Measurements from ENCODE around the gene GPC6. TPM values are rescaled to one million over a fixed set of nuclear protein-coding genes. Genes with fewer than 3 reads are reported as not detected.

Gene GPC6
- total RNA-seq, 1 donor from 2014 or later, result 13.8 TPM

DNA sequence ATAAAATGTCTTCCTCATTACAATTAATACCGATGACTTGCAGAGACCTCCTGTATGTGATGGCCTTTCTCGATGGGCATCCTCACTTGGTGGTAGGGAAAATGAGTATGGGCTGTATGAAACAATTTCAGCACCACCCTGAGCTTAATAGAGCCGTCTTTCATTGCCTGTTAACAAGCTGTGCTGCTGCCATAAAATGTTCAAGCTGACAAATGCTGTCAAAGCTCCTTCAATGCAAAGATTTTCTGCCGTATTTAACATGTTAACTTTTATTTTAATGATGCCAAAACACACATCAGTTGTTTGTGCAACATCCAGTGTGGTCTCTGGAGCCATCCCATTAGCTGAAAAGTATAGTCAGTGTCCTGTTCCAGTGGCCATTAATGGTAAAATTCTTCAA is 110.1 kb downstream of the GPC6 start:
- Histone ChIP-seq H3K9me3 (no peaks in the 10 kb centered on the region), H3K36me3 (no peaks in the 10 kb centered on the region), H3K27me3 (no peaks in the 10 kb centered on the region), H3K4me3 (no peak overlapping the region), H3K4me1 (no peaks in the 10 kb centered on the region), H3K27ac (no peak overlapping the region)
- DNase-seq (ENCODE audit: extremely low spot score in 2 of 2), result no peak
- TF ChIP-seq, protein P1, sequence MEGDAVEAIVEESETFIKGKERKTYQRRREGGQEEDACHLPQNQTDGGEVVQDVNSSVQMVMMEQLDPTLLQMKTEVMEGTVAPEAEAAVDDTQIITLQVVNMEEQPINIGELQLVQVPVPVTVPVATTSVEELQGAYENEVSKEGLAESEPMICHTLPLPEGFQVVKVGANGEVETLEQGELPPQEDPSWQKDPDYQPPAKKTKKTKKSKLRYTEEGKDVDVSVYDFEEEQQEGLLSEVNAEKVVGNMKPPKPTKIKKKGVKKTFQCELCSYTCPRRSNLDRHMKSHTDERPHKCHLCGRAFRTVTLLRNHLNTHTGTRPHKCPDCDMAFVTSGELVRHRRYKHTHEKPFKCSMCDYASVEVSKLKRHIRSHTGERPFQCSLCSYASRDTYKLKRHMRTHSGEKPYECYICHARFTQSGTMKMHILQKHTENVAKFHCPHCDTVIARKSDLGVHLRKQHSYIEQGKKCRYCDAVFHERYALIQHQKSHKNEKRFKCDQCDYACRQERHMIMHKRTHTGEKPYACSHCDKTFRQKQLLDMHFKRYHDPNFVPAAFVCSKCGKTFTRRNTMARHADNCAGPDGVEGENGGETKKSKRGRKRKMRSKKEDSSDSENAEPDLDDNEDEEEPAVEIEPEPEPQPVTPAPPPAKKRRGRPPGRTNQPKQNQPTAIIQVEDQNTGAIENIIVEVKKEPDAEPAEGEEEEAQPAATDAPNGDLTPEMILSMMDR (IDR thresholded peaks at IDR 0.05), result no peak
- TF ChIP-seq POLR2A (IDR thresholded peaks at IDR 0.05), result no peak
- TF ChIP-seq POLR2AphosphoS5 (IDR thresholded peaks at IDR 0.05; ENCODE audit: insufficient read depth in 1 of 2, low read depth in 1 of 2), result no peak
- intact Hi-C loops (cut with DNase I), result no loop called here

DNA sequence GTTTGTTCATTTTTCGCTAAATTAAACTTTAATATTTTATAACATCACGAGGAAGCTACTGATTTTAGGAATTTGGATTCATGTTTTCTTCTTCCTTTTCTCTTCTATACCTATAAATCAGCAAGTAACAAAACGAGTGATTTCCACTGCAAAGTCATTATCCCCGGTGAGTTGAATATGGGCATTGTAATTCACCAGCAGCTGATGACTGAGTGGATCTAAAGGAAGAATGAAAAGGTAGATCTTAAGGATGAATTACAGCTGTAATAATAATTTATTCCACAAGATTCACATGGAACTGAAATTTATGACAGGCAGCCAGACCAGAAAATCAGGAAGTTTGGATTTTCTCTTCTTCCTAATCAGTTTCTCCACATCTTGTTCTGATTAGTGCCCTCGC is 111.4 kb downstream of the GPC6 start:
- TF ChIP-seq, protein P1 (IDR thresholded peaks at IDR 0.05), result no peak
- TF ChIP-seq POLR2AphosphoS5 (IDR thresholded peaks at IDR 0.05; ENCODE audit: insufficient read depth in 1 of 2, low read depth in 1 of 2) (no peak), POLR2A (IDR thresholded peaks at IDR 0.05) (no peak)
- H3K27ac ChIP-seq, result no peak overlapping the region
- no peaks in the 10 kb centered on the region for H3K4me1 ChIP-seq
- H3K27me3 ChIP-seq, result no peaks in the 10 kb centered on the region
- H3K9me3 ChIP-seq, result no peaks in the 10 kb centered on the region
- intact Hi-C loops (cut with DNase I), result no loop called here
- H3K36me3 ChIP-seq, result no peaks in the 10 kb centered on the region
- H3K4me3 ChIP-seq, result no peak overlapping the region
- DNase-seq (ENCODE audit: extremely low spot score in 2 of 2), result no peak

DNA sequence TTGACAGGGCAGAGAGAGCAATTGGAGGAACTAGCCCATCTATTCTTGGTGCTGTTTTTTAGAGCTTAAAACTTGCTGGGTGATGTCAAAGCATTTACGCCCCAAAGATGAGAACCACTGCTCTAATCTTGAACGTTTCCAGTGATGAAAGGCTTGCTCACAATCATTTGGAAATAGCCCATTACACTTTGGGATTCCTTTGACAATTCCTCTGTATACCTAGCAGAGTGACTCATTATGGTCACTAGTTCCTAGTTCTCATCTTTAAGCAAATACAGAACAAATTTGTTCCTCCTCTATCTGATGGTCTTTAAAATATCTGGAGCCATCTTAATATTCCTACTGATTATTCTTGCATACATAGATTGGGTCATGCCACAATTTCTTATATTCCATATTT is 112.3 kb downstream of the GPC6 start:
- H3K4me1 ChIP-seq, result no peaks in the 10 kb centered on the region
- intact Hi-C loops (cut with DNase I), result no loop called here
- H3K36me3 ChIP-seq, result no peaks in the 10 kb centered on the region
- H3K9me3 ChIP-seq, result no peaks in the 10 kb centered on the region
- no peaks in the 10 kb centered on the region for H3K27me3 ChIP-seq
- TF ChIP-seq, protein P1 (IDR thresholded peaks at IDR 0.05), result no peak
- TF ChIP-seq POLR2A (IDR thresholded peaks at IDR 0.05) (no peak), POLR2AphosphoS5 (IDR thresholded peaks at IDR 0.05; ENCODE audit: insufficient read depth in 1 of 2, low read depth in 1 of 2) (no peak)
- no peak for DNase-seq (ENCODE audit: extremely low spot score in 2 of 2)
- H3K27ac ChIP-seq, result no peak overlapping the region
- H3K4me3 ChIP-seq, result no peak overlapping the region

DNA sequence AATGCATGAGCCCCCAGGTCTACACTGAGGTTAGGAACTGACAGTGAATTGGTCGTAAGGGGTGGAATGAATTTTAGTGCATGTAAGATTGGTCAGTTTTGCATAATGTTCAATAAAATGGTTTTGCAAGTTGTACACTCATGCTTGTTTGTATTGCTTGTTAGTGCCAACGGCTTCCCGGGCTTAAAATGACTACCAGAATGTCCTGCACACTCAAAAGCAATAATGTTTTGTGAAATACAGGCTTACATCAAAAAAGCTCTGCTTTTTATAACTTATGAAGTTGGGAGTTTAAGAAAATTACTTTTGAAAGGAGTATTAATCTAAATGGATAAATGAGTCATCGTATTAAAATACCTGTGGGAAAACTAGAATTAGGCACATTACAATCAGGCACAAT is 112.9 kb downstream of the GPC6 start:
- Histone ChIP-seq H3K36me3 (no peaks in the 10 kb centered on the region), H3K4me3 (no peak overlapping the region), H3K9me3 (no peaks in the 10 kb centered on the region), H3K4me1 (no peaks in the 10 kb centered on the region), H3K27ac (no peak overlapping the region), H3K27me3 (no peaks in the 10 kb centered on the region)
- no peak for DNase-seq (ENCODE audit: extremely low spot score in 2 of 2)
- TF ChIP-seq POLR2AphosphoS5 (IDR thresholded peaks at IDR 0.05; ENCODE audit: insufficient read depth in 1 of 2, low read depth in 1 of 2) (no peak), POLR2A (IDR thresholded peaks at IDR 0.05) (no peak)
- TF ChIP-seq, protein P1 (IDR thresholded peaks at IDR 0.05), result no peak
- intact Hi-C loops (cut with DNase I), result no loop called here

DNA sequence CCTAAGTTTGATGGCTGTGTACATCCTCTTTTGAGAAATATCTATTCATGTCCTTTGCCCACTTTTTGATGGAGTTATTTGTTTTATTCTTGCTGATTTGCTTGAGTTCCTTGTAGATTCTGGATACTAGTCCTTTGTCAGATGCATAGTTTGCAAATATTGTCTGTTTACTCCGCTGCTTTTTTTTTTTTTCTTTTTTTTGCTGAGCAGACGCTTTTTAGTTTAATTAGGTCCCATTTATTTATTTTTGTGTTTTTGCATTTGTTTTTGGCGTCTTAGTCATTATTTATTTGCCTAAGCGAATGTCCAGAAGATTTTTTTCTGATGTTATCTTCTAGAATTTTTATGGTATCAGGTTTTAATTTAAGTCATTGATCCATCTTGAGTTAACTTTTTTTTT is 114.9 kb downstream of the GPC6 start:
- Histone ChIP-seq H3K36me3 (no peaks in the 10 kb centered on the region), H3K27ac (no peak overlapping the region), H3K4me1 (no peaks in the 10 kb centered on the region), H3K27me3 (no peaks in the 10 kb centered on the region), H3K4me3 (no peak overlapping the region), H3K9me3 (no peaks in the 10 kb centered on the region)
- TF ChIP-seq, protein P1 (IDR thresholded peaks at IDR 0.05), result no peak
- TF ChIP-seq POLR2AphosphoS5 (IDR thresholded peaks at IDR 0.05; ENCODE audit: insufficient read depth in 1 of 2, low read depth in 1 of 2) (no peak), POLR2A (IDR thresholded peaks at IDR 0.05) (no peak)
- intact Hi-C loops (cut with DNase I), result no loop called here
- DNase-seq (ENCODE audit: extremely low spot score in 2 of 2), result no peak

Data from vagina (tissue), 2 donors.